ENCODE results near the gene CFAP97D1. TPM values are rescaled to one million over a fixed set of nuclear protein-coding genes. Genes with fewer than 3 reads are reported as not detected.

CFAP97D1 gene
- total RNA-seq, 2 experiments from 2014 or later, result not detected

DNA sequence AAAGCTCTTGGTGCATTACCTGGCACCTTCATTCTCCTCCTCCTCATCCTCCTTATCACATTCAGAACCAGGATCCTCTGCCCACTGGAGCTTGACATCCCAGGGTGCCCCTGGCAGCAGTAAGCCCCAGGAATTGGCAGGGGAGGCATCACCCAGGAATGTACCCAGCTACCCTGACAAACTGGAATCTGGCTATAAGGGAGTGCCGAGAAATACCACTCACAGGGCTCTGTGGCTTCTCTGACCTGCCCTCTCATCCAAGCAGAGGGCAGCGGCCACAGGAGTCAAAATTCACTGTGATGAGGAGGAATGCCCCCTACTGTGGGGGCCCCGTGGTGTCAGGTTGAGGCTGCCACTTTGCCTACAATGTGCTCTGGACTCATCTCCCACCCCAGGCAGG, 33.2 kb downstream of the CFAP97D1 start:
- no peaks in the 10 kb centered on the region for H3K9me2 ChIP-seq (ENCODE audit: insufficient read depth, low read length)
- no peak overlapping the region for H2AFZ ChIP-seq (ENCODE audit: low read length)
- no peaks in the 10 kb centered on the region for H3K36me3 ChIP-seq (ENCODE audit: insufficient read depth, low read length)
- intact Hi-C loops (cut with micrococcal nuclease; ENCODE audit: unreplicated experiment), result no loop called here
- H3K79me2 ChIP-seq (ENCODE audit: insufficient read depth, low read depth, low read length), result no peaks in the 10 kb centered on the region
- H3K4me2 ChIP-seq (ENCODE audit: low read length), result no peak overlapping the region
- no peak overlapping the region for H3K27ac ChIP-seq (ENCODE audit: low read depth, low read length, poor library complexity, severe bottlenecking)
- H3K9me3 ChIP-seq (ENCODE audit: low read length), result no peaks in the 10 kb centered on the region
- DNase-seq (ENCODE audit: low spot score), result no peak
- BruUV-seq (replicated peaks), result no TSS peak
- ChIA-PET CTCF (ENCODE audit: unreplicated experiment) (no interaction called here), POLR2A (interaction anchor here (0.6 kb wide), 1 partner anchor 302 kb away, joined by 5 read pairs; no protein-coding TSS in a partner anchor)
- no peaks in the 10 kb centered on the region for H4K20me1 ChIP-seq (ENCODE audit: insufficient read depth, low read length)
- H3K4me1 ChIP-seq (ENCODE audit: insufficient read depth, low read length, poor library complexity, severe bottlenecking), result no peaks in the 10 kb centered on the region
- no peak overlapping the region for H3K4me3 ChIP-seq (ENCODE audit: low read depth, low read length, poor library complexity, severe bottlenecking)
- TF ChIP-seq EZH2phosphoT487 (IDR thresholded peaks at IDR 0.05; ENCODE audit: borderline replicate concordance, low read depth, low read length), result no peak
- TF ChIP-seq, protein P1, sequence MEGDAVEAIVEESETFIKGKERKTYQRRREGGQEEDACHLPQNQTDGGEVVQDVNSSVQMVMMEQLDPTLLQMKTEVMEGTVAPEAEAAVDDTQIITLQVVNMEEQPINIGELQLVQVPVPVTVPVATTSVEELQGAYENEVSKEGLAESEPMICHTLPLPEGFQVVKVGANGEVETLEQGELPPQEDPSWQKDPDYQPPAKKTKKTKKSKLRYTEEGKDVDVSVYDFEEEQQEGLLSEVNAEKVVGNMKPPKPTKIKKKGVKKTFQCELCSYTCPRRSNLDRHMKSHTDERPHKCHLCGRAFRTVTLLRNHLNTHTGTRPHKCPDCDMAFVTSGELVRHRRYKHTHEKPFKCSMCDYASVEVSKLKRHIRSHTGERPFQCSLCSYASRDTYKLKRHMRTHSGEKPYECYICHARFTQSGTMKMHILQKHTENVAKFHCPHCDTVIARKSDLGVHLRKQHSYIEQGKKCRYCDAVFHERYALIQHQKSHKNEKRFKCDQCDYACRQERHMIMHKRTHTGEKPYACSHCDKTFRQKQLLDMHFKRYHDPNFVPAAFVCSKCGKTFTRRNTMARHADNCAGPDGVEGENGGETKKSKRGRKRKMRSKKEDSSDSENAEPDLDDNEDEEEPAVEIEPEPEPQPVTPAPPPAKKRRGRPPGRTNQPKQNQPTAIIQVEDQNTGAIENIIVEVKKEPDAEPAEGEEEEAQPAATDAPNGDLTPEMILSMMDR (conservative IDR thresholded peaks at IDR 0.05; ENCODE audit: low read length), result no peak

DNA sequence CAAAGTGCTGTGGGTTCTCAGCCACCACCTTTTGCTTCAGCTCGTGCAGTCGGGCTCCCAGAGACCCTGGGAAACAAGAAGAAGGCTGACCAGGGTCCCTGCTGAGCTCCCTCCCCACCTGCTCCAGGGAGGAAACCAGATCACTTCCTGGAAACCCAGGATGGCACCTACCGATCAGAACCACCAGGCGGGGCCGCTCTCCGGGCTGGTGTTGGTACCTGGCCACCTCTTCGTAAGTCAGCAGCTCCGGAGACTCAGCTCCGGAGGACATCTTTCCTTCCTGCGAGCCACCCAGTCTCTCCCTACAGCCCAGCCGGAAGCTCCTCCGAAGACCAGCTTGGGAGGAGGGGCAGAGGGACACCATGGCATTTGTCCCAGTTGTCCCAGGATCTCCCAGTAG, 33.8 kb downstream of the CFAP97D1 start:
- H3K4me3 ChIP-seq (ENCODE audit: low read depth, low read length, poor library complexity, severe bottlenecking), result no peak overlapping the region
- H3K9me3 ChIP-seq (ENCODE audit: low read length), result no peaks in the 10 kb centered on the region
- CTCF ChIA-PET (ENCODE audit: unreplicated experiment), result no interaction called here
- intact Hi-C loops (cut with micrococcal nuclease; ENCODE audit: unreplicated experiment), result no loop called here
- H3K9me2 ChIP-seq (ENCODE audit: insufficient read depth, low read length), result no peaks in the 10 kb centered on the region
- H3K27ac ChIP-seq (ENCODE audit: low read depth, low read length, poor library complexity, severe bottlenecking), result no peak overlapping the region
- no peak for DNase-seq (ENCODE audit: low spot score)
- BruUV-seq (replicated peaks), result no TSS peak
- no peak overlapping the region for H2AFZ ChIP-seq (ENCODE audit: low read length)
- TF ChIP-seq EZH2phosphoT487 (IDR thresholded peaks at IDR 0.05; ENCODE audit: borderline replicate concordance, low read depth, low read length), result no peak
- TF ChIP-seq, protein P1 (conservative IDR thresholded peaks at IDR 0.05; ENCODE audit: low read length), result no peak
- H4K20me1 ChIP-seq (ENCODE audit: insufficient read depth, low read length), result no peaks in the 10 kb centered on the region
- no peaks in the 10 kb centered on the region for H3K4me1 ChIP-seq (ENCODE audit: insufficient read depth, low read length, poor library complexity, severe bottlenecking)
- POLR2A ChIA-PET, result no interaction called here
- H3K4me2 ChIP-seq (ENCODE audit: low read length), result no peak overlapping the region
- no peaks in the 10 kb centered on the region for H3K79me2 ChIP-seq (ENCODE audit: insufficient read depth, low read depth, low read length)
- no peaks in the 10 kb centered on the region for H3K36me3 ChIP-seq (ENCODE audit: insufficient read depth, low read length)

DNA sequence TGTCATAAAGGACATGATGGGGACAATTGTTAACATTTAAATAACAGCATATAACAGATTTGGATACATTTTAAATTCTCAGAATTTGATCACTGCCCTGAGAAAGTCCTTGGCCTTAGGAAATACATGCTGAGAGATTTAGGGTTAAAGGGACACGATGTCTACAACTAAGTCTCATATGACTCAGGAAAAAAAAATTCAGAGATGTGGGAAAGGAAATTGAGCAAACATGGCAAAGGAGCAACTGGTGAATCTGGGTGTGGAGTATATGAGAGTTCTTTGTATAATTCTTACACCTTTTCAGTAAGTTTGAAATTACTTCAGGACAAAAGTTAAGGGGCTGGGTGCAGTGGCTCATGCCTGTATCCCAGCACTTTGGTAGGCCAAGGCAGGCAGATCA, 34.5 kb downstream of the CFAP97D1 start:
- Histone ChIP-seq H2AFZ (ENCODE audit: low read length) (no peak overlapping the region), H3K27ac (ENCODE audit: low read depth, low read length, poor library complexity, severe bottlenecking) (no peak overlapping the region), H3K4me2 (ENCODE audit: low read length) (no peak overlapping the region), H3K4me1 (ENCODE audit: insufficient read depth, low read length, poor library complexity, severe bottlenecking) (no peaks in the 10 kb centered on the region), H4K20me1 (ENCODE audit: insufficient read depth, low read length) (no peaks in the 10 kb centered on the region), H3K9me3 (ENCODE audit: low read length) (no peaks in the 10 kb centered on the region), H3K9me2 (ENCODE audit: insufficient read depth, low read length) (no peaks in the 10 kb centered on the region), H3K79me2 (ENCODE audit: insufficient read depth, low read depth, low read length) (no peaks in the 10 kb centered on the region), H3K4me3 (ENCODE audit: low read depth, low read length, poor library complexity, severe bottlenecking) (no peak overlapping the region), H3K36me3 (ENCODE audit: insufficient read depth, low read length) (no peaks in the 10 kb centered on the region)
- DNase-seq (ENCODE audit: low spot score), result no peak
- TF ChIP-seq, protein P1 (conservative IDR thresholded peaks at IDR 0.05; ENCODE audit: low read length), result no peak
- TF ChIP-seq EZH2phosphoT487 (IDR thresholded peaks at IDR 0.05; ENCODE audit: borderline replicate concordance, low read depth, low read length), result no peak
- ChIA-PET CTCF (ENCODE audit: unreplicated experiment) (no interaction called here), POLR2A (no interaction called here)
- intact Hi-C loops (cut with micrococcal nuclease; ENCODE audit: unreplicated experiment), result no loop called here
- no TSS peak for BruUV-seq (replicated peaks)
